Measurements from ENCODE around the gene NKX3-2.

NKX3-2 gene

GRCh38 chr4:13525606-13526281 lies 18.6 kb downstream of the NKX3-2 start:
- Histone ChIP-seq H3K36me3 (ENCODE audit: low read length) (no peaks in the 10 kb centered on the region), H3K27ac (ENCODE audit: low read depth, low read length) (no peak overlapping the region), H2AFZ (ENCODE audit: low read depth, low read length, severe bottlenecking) (no peak overlapping the region), H3K4me2 (ENCODE audit: low read depth, low read length, poor library complexity, severe bottlenecking) (no peak overlapping the region), H3K9me2 (replicated peaks; ENCODE audit: insufficient read depth, low read length) (no peaks in the 10 kb centered on the region), H3F3A (ENCODE audit: insufficient read depth) (no peaks in the 10 kb centered on the region), H3K79me2 (ENCODE audit: insufficient read depth, low read length) (no peaks in the 10 kb centered on the region), H3K27me3 (ENCODE audit: low read length) (no peaks in the 10 kb centered on the region), H3K9me3 (ENCODE audit: insufficient read depth, low read length) (no peaks in the 10 kb centered on the region), H3K9ac (ENCODE audit: low read length) (no peak overlapping the region), H4K20me1 (ENCODE audit: low read depth, low read length) (no peaks in the 10 kb centered on the region), H3K4me3 (ENCODE audit: insufficient read depth, low read length, poor library complexity, severe bottlenecking) (no peak overlapping the region)
- no peak for TF ChIP-seq EZH2phosphoT487 (conservative IDR thresholded peaks at IDR 0.05; ENCODE audit: low read length)
- TF ChIP-seq CTCF (IDR thresholded peaks at IDR 0.05; ENCODE audit: insufficient read depth, low read length, poor library complexity, severe bottlenecking) = no peak

- H3K4me2 ChIP-seq (ENCODE audit: low read depth, low read length, poor library complexity, severe bottlenecking) = no peak overlapping the region
- no peak overlapping the region for H3K27ac ChIP-seq (ENCODE audit: low read depth, low read length)
- no peaks in the 10 kb centered on the region for H3K36me3 ChIP-seq (ENCODE audit: low read length)
- TF ChIP-seq CTCF (IDR thresholded peaks at IDR 0.05; ENCODE audit: insufficient read depth, low read length, poor library complexity, severe bottlenecking) (no peak), EZH2phosphoT487 (conservative IDR thresholded peaks at IDR 0.05; ENCODE audit: low read length) (no peak)
- no peak overlapping the region for H3K9ac ChIP-seq (ENCODE audit: low read length)
- no peaks in the 10 kb centered on the region for H3K9me2 ChIP-seq (replicated peaks; ENCODE audit: insufficient read depth, low read length)
- no peaks in the 10 kb centered on the region for H3K79me2 ChIP-seq (ENCODE audit: insufficient read depth, low read length)
- no peak overlapping the region for H2AFZ ChIP-seq (ENCODE audit: low read depth, low read length, severe bottlenecking)
- H3K4me3 ChIP-seq (ENCODE audit: insufficient read depth, low read length, poor library complexity, severe bottlenecking) = no peak overlapping the region
- H4K20me1 ChIP-seq (ENCODE audit: low read depth, low read length) = no peaks in the 10 kb centered on the region
- no peaks in the 10 kb centered on the region for H3K27me3 ChIP-seq (ENCODE audit: low read length)
- no peaks in the 10 kb centered on the region for H3F3A ChIP-seq (ENCODE audit: insufficient read depth)
- no peaks in the 10 kb centered on the region for H3K9me3 ChIP-seq (ENCODE audit: insufficient read depth, low read length)
These were observed 19.6 kb downstream of the NKX3-2 start for GRCh38 chr4:13524504-13525243.

GRCh38 chr4:13523591-13524503 lies 20.5 kb downstream of the NKX3-2 start:
- TF ChIP-seq CTCF (IDR thresholded peaks at IDR 0.05; ENCODE audit: insufficient read depth, low read length, poor library complexity, severe bottlenecking) (no peak), EZH2phosphoT487 (conservative IDR thresholded peaks at IDR 0.05; ENCODE audit: low read length) (no peak)
- Histone ChIP-seq H3K9me3 (ENCODE audit: insufficient read depth, low read length) (no peaks in the 10 kb centered on the region), H3K4me2 (ENCODE audit: low read depth, low read length, poor library complexity, severe bottlenecking) (no peak overlapping the region), H4K20me1 (ENCODE audit: low read depth, low read length) (no peaks in the 10 kb centered on the region), H3K36me3 (ENCODE audit: low read length) (no peaks in the 10 kb centered on the region), H3K27me3 (ENCODE audit: low read length) (no peaks in the 10 kb centered on the region), H2AFZ (ENCODE audit: low read depth, low read length, severe bottlenecking) (no peak overlapping the region), H3K9ac (ENCODE audit: low read length) (no peak overlapping the region), H3K9me2 (replicated peaks; ENCODE audit: insufficient read depth, low read length) (no peaks in the 10 kb centered on the region), H3K4me3 (ENCODE audit: insufficient read depth, low read length, poor library complexity, severe bottlenecking) (no peak overlapping the region), H3K79me2 (ENCODE audit: insufficient read depth, low read length) (no peaks in the 10 kb centered on the region), H3K27ac (ENCODE audit: low read depth, low read length) (no peak overlapping the region), H3F3A (ENCODE audit: insufficient read depth) (no peaks in the 10 kb centered on the region)

Measured in SU-DHL-6 (cell line).